ENCODE results near the gene PHRF1. TPM values are rescaled to one million over a fixed set of nuclear protein-coding genes. Genes with fewer than 3 reads are reported as not detected.

The PHRF1 gene
- total RNA-seq, 1 donor from 2014 or later: 25.4 TPM

GRCh38 chr11:598005-598680, 21.9 kb downstream of the PHRF1 start:
- peaks cover 92 to 98% of the 10 kb centered on the region in 2 donors for H3K36me3 ChIP-seq
- no peaks in the 10 kb centered on the region for H3K9me3 ChIP-seq
- H3K27me3 ChIP-seq: no peaks in the 10 kb centered on the region
- no peak for DNase-seq (ENCODE audit: low spot score in 2 of 2)
- TF ChIP-seq CTCF (IDR thresholded peaks at IDR 0.05): no peak
- intact Hi-C loops (cut with DNase I): no loop called here
- H3K4me3 ChIP-seq: no peak overlapping the region
- H3K27ac ChIP-seq: no peak overlapping the region
- no peaks in the 10 kb centered on the region for H3K4me1 ChIP-seq

GRCh38 chr11:601573-602245, 25.4 kb downstream of the PHRF1 start:
- intact Hi-C loops (cut with DNase I): no loop called here
- no peaks in the 10 kb centered on the region for H3K4me1 ChIP-seq
- H3K9me3 ChIP-seq: no peaks in the 10 kb centered on the region
- TF ChIP-seq CTCF (IDR thresholded peaks at IDR 0.05): no peak
- no peak overlapping the region for H3K27ac ChIP-seq
- no peak overlapping the region for H3K4me3 ChIP-seq
- no peak for DNase-seq (ENCODE audit: low spot score in 2 of 2)
- H3K36me3 ChIP-seq: peaks cover 94 to 98% of the 10 kb centered on the region in 2 donors
- H3K27me3 ChIP-seq: no peaks in the 10 kb centered on the region

- Histone ChIP-seq H3K9me3 (no peaks in the 10 kb centered on the region), H3K36me3 (peaks cover 94 to 98% of the 10 kb centered on the region in 2 donors), H3K4me1 (no peaks in the 10 kb centered on the region), H3K27me3 (no peaks in the 10 kb centered on the region), H3K4me3 (no peak overlapping the region), H3K27ac (no peak overlapping the region)
- intact Hi-C loops (cut with DNase I): no loop called here
- no peak for TF ChIP-seq CTCF (IDR thresholded peaks at IDR 0.05)
- DNase-seq (ENCODE audit: low spot score in 2 of 2): no peak
Observed at GRCh38 chr11:603154-603553, 26.9 kb downstream of the PHRF1 start.

GRCh38 chr11:605286-606129, 29.2 kb downstream of the PHRF1 start:
- no peak overlapping the region for H3K4me3 ChIP-seq
- H3K9me3 ChIP-seq: no peaks in the 10 kb centered on the region
- no peak for TF ChIP-seq CTCF (IDR thresholded peaks at IDR 0.05)
- peaks cover 97 to 100% of the 10 kb centered on the region in 2 donors for H3K36me3 ChIP-seq
- no peak overlapping the region for H3K27ac ChIP-seq
- no peaks in the 10 kb centered on the region for H3K27me3 ChIP-seq
- H3K4me1 ChIP-seq: no peaks in the 10 kb centered on the region
- DNase-seq (ENCODE audit: low spot score in 2 of 2): no peak
- intact Hi-C loops (cut with DNase I): no loop called here

GRCh38 chr11:606245-606644, 30.0 kb downstream of the PHRF1 start:
- no peak for TF ChIP-seq CTCF (IDR thresholded peaks at IDR 0.05)

More at GRCh38 chr11:606245-606644, 30.0 kb downstream of the PHRF1 start:
- Histone ChIP-seq H3K27me3 (no peaks in the 10 kb centered on the region), H3K36me3 (peaks cover 98 to 100% of the 10 kb centered on the region in 2 donors), H3K27ac (no peak overlapping the region), H3K9me3 (no peaks in the 10 kb centered on the region), H3K4me1 (no peaks in the 10 kb centered on the region), H3K4me3 (no peak overlapping the region)
- intact Hi-C loops (cut with DNase I): no loop called here
- DNase-seq (ENCODE audit: low spot score in 2 of 2): no peak
